ENCODE measurements around the gene ODAD2. TPM values are rescaled to one million over a fixed set of nuclear protein-coding genes. Genes with fewer than 3 reads are reported as not detected.

Gene ODAD2
- total RNA-seq, 1 experiment from 2014 or later: 3.9 TPM

GRCh38 chr10:27819781-27820531, 178.9 kb downstream of the ODAD2 start:
- Histone ChIP-seq H3K27me3 (no peaks in the 10 kb centered on the region), H3K9me3 (peaks cover 4% of the 10 kb centered on the region), H3K36me3 (no peaks in the 10 kb centered on the region), H3K4me3 (no peak overlapping the region)
- peak; percentile 46 for DNase-seq

GRCh38 chr10:27816320-27816719, 182.6 kb downstream of the ODAD2 start:
- H3K36me3 ChIP-seq: no peaks in the 10 kb centered on the region
- no peak for DNase-seq
- no peaks in the 10 kb centered on the region for H3K9me3 ChIP-seq
- H3K4me3 ChIP-seq: no peak overlapping the region
- H3K27me3 ChIP-seq: no peaks in the 10 kb centered on the region

- Histone ChIP-seq H3K9me3 (no peaks in the 10 kb centered on the region), H3K27me3 (no peaks in the 10 kb centered on the region), H3K36me3 (no peaks in the 10 kb centered on the region), H3K4me3 (no peak overlapping the region)
- DNase-seq: no peak
Measured at GRCh38 chr10:27815846-27816245, 183.0 kb downstream of the ODAD2 start.

GRCh38 chr10:27815261-27815660, 183.6 kb downstream of the ODAD2 start:
- DNase-seq: no peak
- no peaks in the 10 kb centered on the region for H3K27me3 ChIP-seq
- no peaks in the 10 kb centered on the region for H3K9me3 ChIP-seq
- no peak overlapping the region for H3K4me3 ChIP-seq
- H3K36me3 ChIP-seq: no peaks in the 10 kb centered on the region

- Histone ChIP-seq H3K27me3 (no peaks in the 10 kb centered on the region), H3K9me3 (no peaks in the 10 kb centered on the region), H3K4me3 (no peak overlapping the region), H3K36me3 (no peaks in the 10 kb centered on the region)
- no peak for DNase-seq
Measured at GRCh38 chr10:27805180-27805579, 193.7 kb downstream of the ODAD2 start.

GRCh38 chr10:27804136-27804535, 194.7 kb downstream of the ODAD2 start:
- Histone ChIP-seq H3K36me3 (no peaks in the 10 kb centered on the region), H3K4me3 (no peak overlapping the region), H3K27me3 (no peaks in the 10 kb centered on the region), H3K9me3 (no peaks in the 10 kb centered on the region)
- DNase-seq: no peak

GRCh38 chr10:27801171-27801785, 197.6 kb downstream of the ODAD2 start:
- Histone ChIP-seq H3K27me3 (no peaks in the 10 kb centered on the region), H3K4me3 (no peak overlapping the region), H3K36me3 (no peaks in the 10 kb centered on the region), H3K9me3 (no peaks in the 10 kb centered on the region)
- DNase-seq: no peak

- Histone ChIP-seq H3K27me3 (no peaks in the 10 kb centered on the region), H3K36me3 (no peaks in the 10 kb centered on the region), H3K9me3 (no peaks in the 10 kb centered on the region), H3K4me3 (no peak overlapping the region)
- no peak for DNase-seq
Measured at GRCh38 chr10:27799046-27799445, 199.8 kb downstream of the ODAD2 start.

GRCh38 chr10:27794157-27794556, 204.7 kb downstream of the ODAD2 start:
- H3K27me3 ChIP-seq: no peaks in the 10 kb centered on the region
- H3K4me3 ChIP-seq: no peak overlapping the region
- no peaks in the 10 kb centered on the region for H3K9me3 ChIP-seq
- no peaks in the 10 kb centered on the region for H3K36me3 ChIP-seq
- no peak for DNase-seq

GRCh38 chr10:27792216-27792615, 206.7 kb downstream of the ODAD2 start:
- no peaks in the 10 kb centered on the region for H3K36me3 ChIP-seq
- no peaks in the 10 kb centered on the region for H3K9me3 ChIP-seq
- H3K4me3 ChIP-seq: no peak overlapping the region
- DNase-seq: no peak
- no peaks in the 10 kb centered on the region for H3K27me3 ChIP-seq

- Histone ChIP-seq H3K27me3 (no peaks in the 10 kb centered on the region), H3K4me3 (no peak overlapping the region), H3K9me3 (peaks cover 3% of the 10 kb centered on the region; the same call in 1 of the 2 replicates), H3K36me3 (no peaks in the 10 kb centered on the region)
- DNase-seq: no peak
Measured at GRCh38 chr10:27784272-27784671, 214.6 kb downstream of the ODAD2 start.

GRCh38 chr10:27783660-27784059, 215.2 kb downstream of the ODAD2 start:
- Histone ChIP-seq H3K9me3 (peaks cover 3% of the 10 kb centered on the region; the same call in 1 of the 2 replicates), H3K4me3 (no peak overlapping the region), H3K36me3 (no peaks in the 10 kb centered on the region), H3K27me3 (no peaks in the 10 kb centered on the region)
- peak; percentile 59 for DNase-seq

- Histone ChIP-seq H3K9me3 (peaks cover 3% of the 10 kb centered on the region; the same call in 1 of the 2 replicates), H3K27me3 (no peaks in the 10 kb centered on the region), H3K4me3 (no peak overlapping the region), H3K36me3 (no peaks in the 10 kb centered on the region)
- DNase-seq: no peak
Measured at GRCh38 chr10:27779462-27780015, 219.3 kb downstream of the ODAD2 start.

GRCh38 chr10:27774831-27775230, 224.0 kb downstream of the ODAD2 start:
- DNase-seq: no peak
- Histone ChIP-seq H3K4me3 (no peak overlapping the region), H3K36me3 (no peaks in the 10 kb centered on the region), H3K9me3 (no peaks in the 10 kb centered on the region), H3K27me3 (no peaks in the 10 kb centered on the region)

GRCh38 chr10:27771231-27771630, 227.6 kb downstream of the ODAD2 start:
- Histone ChIP-seq H3K9me3 (no peaks in the 10 kb centered on the region), H3K4me3 (no peak overlapping the region), H3K36me3 (no peaks in the 10 kb centered on the region), H3K27me3 (no peaks in the 10 kb centered on the region)
- no peak for DNase-seq

GRCh38 chr10:27770181-27770580, 228.7 kb downstream of the ODAD2 start:
- DNase-seq: no peak
- Histone ChIP-seq H3K36me3 (no peaks in the 10 kb centered on the region), H3K27me3 (no peaks in the 10 kb centered on the region), H3K9me3 (no peaks in the 10 kb centered on the region), H3K4me3 (no peak overlapping the region)
